Measurements from ENCODE around the gene UGGT2. TPM values are rescaled to one million over a fixed set of nuclear protein-coding genes. Genes with fewer than 3 reads are reported as not detected.
A peak's percentile ranks its signal among the peaks of the same experiment; 100 is the strongest.

Gene UGGT2
- total and polyA plus RNA-seq, 2 experiments from 2014 or later = 46.1 to 54.8 TPM

DNA sequence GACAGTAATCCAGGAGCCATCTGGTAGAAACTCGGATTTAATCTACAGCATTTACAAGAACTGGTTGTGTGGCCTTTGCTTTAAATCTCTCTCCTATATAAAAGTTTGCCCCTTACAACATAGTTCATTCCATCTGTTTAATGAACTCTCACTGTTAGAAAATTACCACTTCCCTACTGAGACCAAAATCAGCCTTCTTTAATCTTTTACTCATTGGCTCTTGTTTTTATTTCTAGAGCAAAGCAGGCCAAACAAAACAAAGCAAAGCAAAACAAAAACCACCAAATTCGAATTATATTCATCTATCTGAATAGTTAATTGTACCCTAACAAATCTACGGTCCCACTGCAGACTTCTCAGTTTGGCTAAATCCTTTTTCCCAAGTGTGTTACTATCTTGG is 127.0 kb downstream of the UGGT2 start:
- Histone ChIP-seq H3K27ac (no peak overlapping the region), H3K9me3 (ENCODE audit: low read depth) (no peaks in the 10 kb centered on the region), H3K27me3 (replicated peaks; ENCODE audit: insufficient read depth) (no peaks in the 10 kb centered on the region), H3K9me2 (ENCODE audit: insufficient read depth) (no peaks in the 10 kb centered on the region), H3F3A (ENCODE audit: insufficient read depth) (peaks cover 20% of the 10 kb centered on the region), H3K79me2 (ENCODE audit: insufficient read depth) (no peaks in the 10 kb centered on the region), H3K9ac (no peak overlapping the region), H4K20me1 (ENCODE audit: insufficient read depth) (no peaks in the 10 kb centered on the region), H3K4me3 (no peak overlapping the region), H3K4me1 (ENCODE audit: insufficient read depth) (peaks cover 6% of the 10 kb centered on the region; the same call in 1 of the 2 replicates), H3K4me2 (ENCODE audit: unreplicated experiment) (no peak overlapping the region), H3K36me3 (ENCODE audit: low read depth) (peaks cover 13% of the 10 kb centered on the region), H2AFZ (no peak overlapping the region)
- TF ChIP-seq EZH2phosphoT487 (IDR thresholded peaks at IDR 0.05; ENCODE audit: insufficient read depth, low read depth) (no peak), EZH2 (IDR thresholded peaks at IDR 0.05; ENCODE audit: insufficient read depth, poor library complexity, severe bottlenecking) (no peak)
- in situ Hi-C loops (cut with MboI) = no loop called here
- 95 to 98% methylated on average over 3 of the region's 3 CpGs for WGBS, 2 experiments (ENCODE audit: low coverage in 1 of 2, low lambda C conversion rate in 2 of 2, missing lambda C conversion rate in 2 of 2)
- no peak for DNase-seq

DNA sequence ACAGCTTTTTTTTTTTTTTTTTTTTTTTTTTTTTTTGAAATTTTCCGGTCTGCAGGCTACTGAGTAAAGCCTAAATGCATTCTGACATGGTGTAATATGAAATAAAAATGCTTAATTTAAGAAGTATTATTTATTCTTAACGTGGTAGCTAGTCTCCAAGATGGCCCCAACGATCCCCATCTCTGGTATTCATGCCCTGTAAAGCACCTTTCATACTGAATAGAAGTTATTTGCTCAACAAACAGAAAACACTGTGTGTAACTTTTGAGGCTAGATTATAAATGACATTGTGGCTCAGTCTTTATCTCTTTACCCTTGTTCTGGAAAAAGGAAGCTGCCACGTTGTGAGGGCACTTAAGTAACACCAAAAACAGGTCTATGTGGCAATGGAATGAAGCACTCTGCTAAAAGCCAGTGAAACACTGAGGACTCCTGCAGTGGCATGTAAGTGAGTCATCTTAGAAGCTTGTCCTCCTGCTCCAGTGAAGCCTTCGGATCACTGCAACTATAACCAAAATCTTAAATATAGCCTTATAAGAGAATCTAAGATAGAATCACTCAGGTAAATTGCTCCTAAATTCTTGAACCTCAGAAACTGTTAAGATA is 128.7 kb downstream of the UGGT2 start:
- Histone ChIP-seq H3K9ac (peak overlapping the region; percentile 52), H3K4me2 (ENCODE audit: unreplicated experiment) (peak overlapping the region; percentile 14), H3K9me2 (ENCODE audit: insufficient read depth) (no peaks in the 10 kb centered on the region), H3K27me3 (replicated peaks; ENCODE audit: insufficient read depth) (no peaks in the 10 kb centered on the region), H3K79me2 (ENCODE audit: insufficient read depth) (no peaks in the 10 kb centered on the region), H3K4me1 (ENCODE audit: insufficient read depth) (peaks cover 6% of the 10 kb centered on the region; the same call in 1 of the 2 replicates), H3K36me3 (ENCODE audit: low read depth) (no peaks in the 10 kb centered on the region), H3K4me3 (no peak overlapping the region), H2AFZ (peak overlapping the region; percentile 52), H3F3A (ENCODE audit: insufficient read depth) (peaks cover 20% of the 10 kb centered on the region), H4K20me1 (ENCODE audit: insufficient read depth) (no peaks in the 10 kb centered on the region), H3K9me3 (ENCODE audit: low read depth) (no peaks in the 10 kb centered on the region), H3K27ac (peak overlapping the region; percentile 81)
- TF ChIP-seq EZH2phosphoT487 (IDR thresholded peaks at IDR 0.05; ENCODE audit: insufficient read depth, low read depth) (no peak), EZH2 (IDR thresholded peaks at IDR 0.05; ENCODE audit: insufficient read depth, poor library complexity, severe bottlenecking) (no peak)
- 71 to 77% methylated on average over 5 of the region's 5 CpGs for WGBS, 2 experiments (ENCODE audit: low coverage in 1 of 2, low lambda C conversion rate in 2 of 2, missing lambda C conversion rate in 2 of 2)
- in situ Hi-C loops (cut with MboI) = no loop called here
- DNase-seq = peak; percentile 89

DNA sequence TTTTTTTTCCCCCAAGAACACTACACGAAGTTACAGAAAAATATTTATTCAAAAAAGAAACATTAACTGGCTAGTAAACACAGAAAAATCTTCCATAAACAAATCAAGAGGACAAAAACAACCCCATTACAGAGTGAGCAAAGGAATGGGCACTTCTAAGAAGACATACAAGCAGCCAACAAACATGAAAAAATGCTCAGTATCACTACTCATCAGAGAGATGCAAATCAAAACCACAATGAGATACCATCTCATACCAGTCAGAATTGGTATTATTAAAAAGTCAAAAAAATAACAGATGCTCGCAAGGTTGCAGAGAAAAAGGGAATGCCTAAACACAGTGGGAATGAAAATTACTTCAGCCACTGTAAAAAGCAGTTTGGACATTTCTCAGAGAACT is 131.7 kb downstream of the UGGT2 start:
- no peak overlapping the region for H3K27ac ChIP-seq
- no peaks in the 10 kb centered on the region for H3K36me3 ChIP-seq (ENCODE audit: low read depth)
- H4K20me1 ChIP-seq (ENCODE audit: insufficient read depth) = no peaks in the 10 kb centered on the region
- no peak overlapping the region for H3K4me3 ChIP-seq
- peaks cover 6% of the 10 kb centered on the region; the same call in 1 of the 2 replicates for H3K4me1 ChIP-seq (ENCODE audit: insufficient read depth)
- H3F3A ChIP-seq (ENCODE audit: insufficient read depth) = peaks cover 15% of the 10 kb centered on the region
- no peaks in the 10 kb centered on the region for H3K27me3 ChIP-seq (replicated peaks; ENCODE audit: insufficient read depth)
- no peak overlapping the region for H3K9ac ChIP-seq
- peak; percentile 25 for DNase-seq
- H3K9me2 ChIP-seq (ENCODE audit: insufficient read depth) = no peaks in the 10 kb centered on the region
- peaks cover 11% of the 10 kb centered on the region; the same call in 1 of the 2 replicates for H3K79me2 ChIP-seq (ENCODE audit: insufficient read depth)
- WGBS, 2 experiments (ENCODE audit: low coverage in 1 of 2, low lambda C conversion rate in 2 of 2, missing lambda C conversion rate in 2 of 2) = 70 to 72% methylated on average over 2 of the region's 2 CpGs
- TF ChIP-seq EZH2 (IDR thresholded peaks at IDR 0.05; ENCODE audit: insufficient read depth, poor library complexity, severe bottlenecking) (no peak), EZH2phosphoT487 (IDR thresholded peaks at IDR 0.05; ENCODE audit: insufficient read depth, low read depth) (no peak)
- H3K9me3 ChIP-seq (ENCODE audit: low read depth) = no peaks in the 10 kb centered on the region
- in situ Hi-C loops (cut with MboI) = no loop called here
- no peak overlapping the region for H2AFZ ChIP-seq
- no peak overlapping the region for H3K4me2 ChIP-seq (ENCODE audit: unreplicated experiment)

DNA sequence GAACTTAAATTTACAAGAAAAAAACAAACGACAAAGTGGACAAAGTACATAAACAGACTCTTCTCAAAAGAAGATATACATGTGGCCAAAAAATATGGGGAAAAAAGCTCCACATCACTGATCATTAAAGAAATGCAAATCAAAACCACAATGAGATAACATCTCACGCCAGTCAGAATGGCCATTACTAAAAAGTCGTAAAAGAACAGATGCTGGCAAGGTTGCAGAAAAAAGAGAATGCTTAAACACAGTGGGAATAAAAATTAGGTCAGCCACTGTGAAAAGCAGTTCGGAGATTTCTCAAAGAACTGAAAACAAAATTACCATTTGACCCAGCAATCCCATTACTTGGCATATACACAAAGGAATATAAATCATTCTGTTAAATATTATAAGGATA is 132.7 kb downstream of the UGGT2 start:
- peaks cover 13% of the 10 kb centered on the region for H3F3A ChIP-seq (ENCODE audit: insufficient read depth)

More for the DNA sequence above, 132.7 kb downstream of the UGGT2 start:
- TF ChIP-seq EZH2phosphoT487 (IDR thresholded peaks at IDR 0.05; ENCODE audit: insufficient read depth, low read depth) (no peak), EZH2 (IDR thresholded peaks at IDR 0.05; ENCODE audit: insufficient read depth, poor library complexity, severe bottlenecking) (no peak)
- H3K9ac ChIP-seq = no peak overlapping the region
- no peaks in the 10 kb centered on the region for H3K9me2 ChIP-seq (ENCODE audit: insufficient read depth)
- no peak for DNase-seq
- no peak overlapping the region for H2AFZ ChIP-seq
- H4K20me1 ChIP-seq (ENCODE audit: insufficient read depth) = no peaks in the 10 kb centered on the region
- peaks cover 6% of the 10 kb centered on the region; the same call in 1 of the 2 replicates for H3K4me1 ChIP-seq (ENCODE audit: insufficient read depth)
- no peaks in the 10 kb centered on the region for H3K9me3 ChIP-seq (ENCODE audit: low read depth)
- no peaks in the 10 kb centered on the region for H3K36me3 ChIP-seq (ENCODE audit: low read depth)
- H3K27ac ChIP-seq = no peak overlapping the region
- in situ Hi-C loops (cut with MboI) = no loop called here
- H3K27me3 ChIP-seq (replicated peaks; ENCODE audit: insufficient read depth) = no peaks in the 10 kb centered on the region
- 77 to 79% methylated on average over 4 of the region's 4 CpGs for WGBS, 2 experiments (ENCODE audit: low coverage in 1 of 2, low lambda C conversion rate in 2 of 2, missing lambda C conversion rate in 2 of 2)
- H3K4me3 ChIP-seq = no peak overlapping the region
- H3K79me2 ChIP-seq (ENCODE audit: insufficient read depth) = peaks cover 11% of the 10 kb centered on the region; the same call in 1 of the 2 replicates
- H3K4me2 ChIP-seq (ENCODE audit: unreplicated experiment) = no peak overlapping the region

Measured in GM23248 (cell line).